A549 (cell line): ENCODE results near the gene ZER1. TPM values are rescaled to one million over a fixed set of nuclear protein-coding genes. Genes with fewer than 3 reads are reported as not detected.

Source experiments
- ATAC-seq, 2 experiments: fragments of 200-7000 bp in 1 of 2; fragments of >200 bp in 1 of 2; cut with Nextera tagmentation in 1 of 2; cut with Tn5 transposase in 1 of 2; 3 replicates each; pipeline versions ENCODE4 v1.8.0 to v1.9.1; 2018 to 2020; ENCODE audit warnings: mild to moderate bottlenecking in 1 of 2, moderate library complexity in 1 of 2
- CTCF ChIA-PET: fragments of 300-600 bp; sonication (Branson Sonifier 250); formaldehyde crosslinking; extraction: SDS; loops from one replicate; lab custom pipeline; 2021; ENCODE audit warnings: antibody characterized with exemption, inconsistent platforms; lab: Yijun Ruan, JAX
- POLR2A ChIA-PET: fragments of 350-600 bp; formaldehyde crosslinking; extraction: SDS; loops from one replicate; lab custom pipeline; 2021; ENCODE audit warnings: antibody characterized with exemption, inconsistent platforms; lab: Yijun Ruan, JAX
- DNase-seq, 2 experiments: peaks; one replicate each; pipeline versions ENCODE4 v3.0.0 to v3.0.0-alpha.2; 2011 to 2016; ENCODE audit warnings: low read depth in 1 of 2, low spot score in 1 of 2
- FAIRE-seq: peaks from 2 replicates; lab custom pipeline; 2011; peaks lifted over from hg19 to GRCh38; lab: Jason Lieb, UNC
- H3K27ac ChIP-seq, 2 experiments: fragments of >200 bp; sonication (Bioruptor Twin); formaldehyde crosslinking; 3 replicates each; pipeline ENCODE4 v1.5.1; 2016 to 2017
- H3K4me1 ChIP-seq: fragments of >200 bp; sonication (Bioruptor Twin); formaldehyde crosslinking; 3 replicates; pipeline ENCODE4 v1.6.1; 2016
- H3K4me2 ChIP-seq: fragments of >200 bp; sonication (Bioruptor Twin); formaldehyde crosslinking; 3 replicates; pipeline ENCODE4 v1.6.1; 2016
- H3K4me3 ChIP-seq: fragments of >200 bp; sonication (Bioruptor Twin); formaldehyde crosslinking; 3 replicates; pipeline ENCODE4 v1.5.1; 2016
- H3K9me3 ChIP-seq: fragments of >200 bp; sonication (Bioruptor Twin); formaldehyde crosslinking; 3 replicates; pipeline ENCODE4 v1.6.1; 2016
- FOXS1 ChIP-seq: fragments of 250-450 bp; sonication (Bioruptor Pico); IDR thresholded peaks from 2 replicates; pipeline ENCODE4 v1.5.0; 2020; ENCODE audit warnings: mild to moderate bottlenecking, moderate library complexity
- HEYL ChIP-seq: fragments of 250-450 bp; sonication (Bioruptor Pico); IDR thresholded peaks from 2 replicates; pipeline ENCODE4 v1.8.0; 2021; ENCODE audit warnings: mild to moderate bottlenecking, moderate library complexity
- HOXA7 ChIP-seq: fragments of 250-450 bp; sonication (Bioruptor Pico); IDR thresholded peaks from 2 replicates; pipeline ENCODE4 v1.5.0; 2020; ENCODE audit warnings: mild to moderate bottlenecking, moderate library complexity
- JUN ChIP-seq, 2 experiments: fragments of >200 bp; sonication (Bioruptor Twin); formaldehyde crosslinking; IDR thresholded peaks; 2 replicates in 1 of 2; 3 replicates in 1 of 2; pipeline ENCODE4 v1.6.1; 2016 to 2017
- MAFK ChIP-seq: fragments of 450-650 bp; IDR thresholded peaks from 2 replicates; pipeline ENCODE4 v1.6.1; 2014; ENCODE audit not compliant: partially characterized antibody
- NPAS2 ChIP-seq: fragments of 250-450 bp; sonication (Bioruptor Pico); IDR thresholded peaks from 2 replicates; pipeline ENCODE4 v1.8.0; 2022; ENCODE audit warnings: mild to moderate bottlenecking, moderate library complexity, borderline replicate concordance
- RAD21 ChIP-seq, 2 experiments: fragments of >200 bp in 1 of 2; sonication (Bioruptor Twin) in 1 of 2; formaldehyde crosslinking in 1 of 2; IDR thresholded peaks in 1 of 2; conservative IDR thresholded peaks in 1 of 2; 2 replicates in 1 of 2; 3 replicates in 1 of 2; pipeline ENCODE4 v1.6.1; 2012 to 2018; ENCODE audit warnings: inconsistent platforms in 1 of 2
- RNF2 ChIP-seq: fragments of 200-600 bp; sonication (generic); IDR thresholded peaks from 2 replicates; pipeline ENCODE4 v1.6.1; 2016; ENCODE audit warnings: low read depth, mild to moderate bottlenecking, antibody characterized with exemption, moderate library complexity, borderline replicate concordance
- SREBF2 ChIP-seq: fragments of 450-650 bp; IDR thresholded peaks from 2 replicates; pipeline ENCODE4 v1.6.1; 2014; ENCODE audit warnings: mild to moderate bottlenecking, moderate library complexity
- ZC3H11A ChIP-seq: fragments of 450-650 bp; IDR thresholded peaks from 2 replicates; pipeline ENCODE4 v1.6.1; 2014; ENCODE audit warnings: antibody characterized with exemption, mild to moderate bottlenecking
- ZFP36 ChIP-seq: fragments of 450-650 bp; IDR thresholded peaks from 2 replicates; pipeline ENCODE4 v1.6.1; 2014; ENCODE audit warnings: borderline replicate concordance; ENCODE audit not compliant: partially characterized antibody
- ZSCAN20 ChIP-seq: fragments of 250-450 bp; sonication (Bioruptor Pico); IDR thresholded peaks from 2 replicates; pipeline ENCODE4 v1.8.0; 2022; ENCODE audit warnings: mild to moderate bottlenecking, moderate library complexity
- WGBS: methylation state at CpG from one replicate; pipeline ENCODE4 v1.1.6; 2017; ENCODE audit errors: missing lambda C conversion rate; 5-methylcytosine and 5-hydroxymethylcytosine counted together
- polyA plus RNA-seq, 4 experiments: library from polyadenylated mRNA; depleted of rRNA in 3 of 4; stranded (reverse); fragments of >200 nt; fragmentation: RNase III in 1 of 4; extraction: RNeasy Plus Mini Kit Qiagen cat#74134 plus additional on column Dnase treatment in 1 of 4; gene quantifications; 2 replicates in 3 of 4; 3 replicates in 1 of 4; pipeline ENCODE4 v1.2.3, GENCODE V29; 2011 to 2017
- TF ChIP-seq, protein P1 (sequence below): IDR thresholded peaks from 2 replicates; pipeline ENCODE4 v1.6.1; 2012; ENCODE audit warnings: low read depth, borderline replicate concordance
- TF ChIP-seq, protein P2 (sequence below): fragments of >200 bp; sonication (Bioruptor Twin); formaldehyde crosslinking; IDR thresholded peaks from 3 replicates; pipeline ENCODE4 v1.5.1; 2016
- TF ChIP-seq, protein P3 (sequence below): fragments of >200 bp; sonication (Bioruptor Twin); formaldehyde crosslinking; IDR thresholded peaks from 2 replicates; pipeline ENCODE4 v1.6.1; 2016
- TF ChIP-seq, protein P4 (sequence below): fragments of 150-350 bp; IDR thresholded peaks from 2 replicates; pipeline ENCODE4 v1.6.1; 2014; ENCODE audit warnings: low read depth, mild to moderate bottlenecking, low read length

Gene ZER1
- polyA plus RNA-seq, 2 of the 4 experiments (the other 2 are of a cell fraction), result 9.1 to 13.4 TPM

DNA sequence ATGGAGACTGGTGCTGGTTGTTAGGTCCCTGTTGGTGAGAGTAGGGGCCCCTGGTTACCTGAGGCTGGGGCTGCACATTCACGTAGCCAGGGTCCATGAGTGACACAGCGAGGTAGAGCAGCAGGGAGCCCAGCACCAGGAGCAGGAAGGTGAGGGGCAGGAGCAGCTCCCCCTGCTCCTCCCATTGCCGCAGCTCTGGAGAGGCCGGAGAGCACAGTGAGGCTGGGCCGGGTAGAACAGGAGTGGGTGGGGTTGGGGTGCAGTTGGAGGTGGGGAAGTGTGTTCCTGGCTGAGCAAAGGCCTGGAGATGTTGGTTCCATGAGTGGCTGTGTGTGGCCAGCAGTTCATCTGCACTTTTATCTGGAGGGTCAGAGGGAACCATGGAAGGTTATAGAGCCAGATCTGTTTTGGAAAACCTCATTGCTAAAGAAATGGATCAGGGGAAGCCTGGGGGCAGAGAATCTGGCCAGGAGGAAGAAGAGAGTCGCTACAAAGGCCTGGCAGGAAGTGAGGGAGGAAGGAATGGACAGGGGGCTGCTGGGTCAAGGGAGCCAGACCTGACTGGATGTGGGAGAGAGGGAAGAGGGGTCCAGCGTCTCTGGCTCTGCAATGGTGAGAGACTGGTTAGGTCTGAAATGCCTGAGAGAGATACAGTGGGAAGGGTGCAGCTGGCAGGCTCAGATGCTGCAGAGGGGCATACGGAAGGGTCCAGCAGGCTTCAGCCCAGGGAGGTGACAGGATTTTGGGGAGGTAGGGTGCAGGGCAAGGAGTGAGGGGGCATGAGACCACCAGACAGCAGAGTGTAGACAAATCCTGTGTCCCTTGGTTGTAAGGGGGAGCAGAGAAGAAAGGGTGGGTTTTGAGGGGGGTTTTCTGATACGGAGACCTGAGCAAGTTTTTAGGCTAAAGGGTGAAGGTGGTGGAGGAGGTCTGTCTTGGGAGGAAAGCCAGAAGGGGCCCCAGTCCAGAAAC, 49.1 kb downstream of the ZER1 start:
- H3K4me3 ChIP-seq, result peak overlapping the region; percentile 81
- DNase-seq (no peak), FAIRE-seq (no peak), ATAC-seq (no peak)
- CTCF ChIA-PET, result no interaction called here
- POLR2A ChIA-PET, result interaction anchor here (0.6 kb wide), 1 partner anchor 249 kb away, joined by 7 read pairs; no protein-coding TSS in a partner anchor
- H3K4me2 ChIP-seq, result peak overlapping the region; percentile 92
- TF ChIP-seq HEYL (no peak), ZC3H11A (no peak), RNF2 (no peak), MAFK (no peak), RAD21 (conservative IDR thresholded peaks at IDR 0.05 in 1 of 2, IDR thresholded peaks at IDR 0.05 in 1 of 2) (no peak)
- TF ChIP-seq, protein P1, sequence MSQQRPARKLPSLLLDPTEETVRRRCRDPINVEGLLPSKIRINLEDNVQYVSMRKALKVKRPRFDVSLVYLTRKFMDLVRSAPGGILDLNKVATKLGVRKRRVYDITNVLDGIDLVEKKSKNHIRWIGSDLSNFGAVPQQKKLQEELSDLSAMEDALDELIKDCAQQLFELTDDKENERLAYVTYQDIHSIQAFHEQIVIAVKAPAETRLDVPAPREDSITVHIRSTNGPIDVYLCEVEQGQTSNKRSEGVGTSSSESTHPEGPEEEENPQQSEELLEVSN, result no peak
- TF ChIP-seq, protein P2, sequence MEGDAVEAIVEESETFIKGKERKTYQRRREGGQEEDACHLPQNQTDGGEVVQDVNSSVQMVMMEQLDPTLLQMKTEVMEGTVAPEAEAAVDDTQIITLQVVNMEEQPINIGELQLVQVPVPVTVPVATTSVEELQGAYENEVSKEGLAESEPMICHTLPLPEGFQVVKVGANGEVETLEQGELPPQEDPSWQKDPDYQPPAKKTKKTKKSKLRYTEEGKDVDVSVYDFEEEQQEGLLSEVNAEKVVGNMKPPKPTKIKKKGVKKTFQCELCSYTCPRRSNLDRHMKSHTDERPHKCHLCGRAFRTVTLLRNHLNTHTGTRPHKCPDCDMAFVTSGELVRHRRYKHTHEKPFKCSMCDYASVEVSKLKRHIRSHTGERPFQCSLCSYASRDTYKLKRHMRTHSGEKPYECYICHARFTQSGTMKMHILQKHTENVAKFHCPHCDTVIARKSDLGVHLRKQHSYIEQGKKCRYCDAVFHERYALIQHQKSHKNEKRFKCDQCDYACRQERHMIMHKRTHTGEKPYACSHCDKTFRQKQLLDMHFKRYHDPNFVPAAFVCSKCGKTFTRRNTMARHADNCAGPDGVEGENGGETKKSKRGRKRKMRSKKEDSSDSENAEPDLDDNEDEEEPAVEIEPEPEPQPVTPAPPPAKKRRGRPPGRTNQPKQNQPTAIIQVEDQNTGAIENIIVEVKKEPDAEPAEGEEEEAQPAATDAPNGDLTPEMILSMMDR, result no peak
- no peaks in the 10 kb centered on the region for H3K9me3 ChIP-seq
- peaks cover 14% of the 10 kb centered on the region for H3K4me1 ChIP-seq
- H3K27ac ChIP-seq, result peak overlapping the region; percentile 85 to 91
- WGBS, result 76% methylated on average over 8 of the region's 9 CpGs

DNA sequence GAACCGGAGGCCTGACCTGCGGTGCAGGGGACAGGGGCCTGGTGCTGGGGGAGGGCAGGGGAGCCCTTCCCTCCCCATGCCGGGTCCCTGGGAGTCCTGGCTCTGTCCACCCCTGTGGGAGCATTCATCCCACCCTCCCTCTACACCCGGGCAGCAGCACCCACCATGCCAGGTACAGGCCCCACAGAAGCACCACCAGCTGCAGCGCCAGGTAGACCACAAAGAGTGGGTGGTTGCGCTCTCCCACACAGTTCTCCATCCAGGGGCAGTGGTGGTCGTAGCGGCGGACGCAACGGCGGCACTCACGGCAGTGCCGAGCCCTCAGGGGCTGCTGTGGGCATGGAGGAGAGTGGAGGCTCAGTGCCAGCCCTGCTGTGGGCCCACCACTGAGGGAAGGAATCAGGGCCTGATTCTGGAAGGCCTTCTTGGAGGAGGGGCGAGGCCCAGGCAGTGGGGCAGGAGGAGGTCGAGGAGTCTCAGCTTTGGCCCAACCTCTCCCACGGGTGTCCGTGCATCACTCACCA, 50.2 kb downstream of the ZER1 start:
- no peak for FAIRE-seq
- H3K4me1 ChIP-seq, result peaks cover 14% of the 10 kb centered on the region
- POLR2A ChIA-PET, result no interaction called here
- H3K9me3 ChIP-seq, result no peaks in the 10 kb centered on the region
- 83% methylated on average over 3 of the region's 18 CpGs for WGBS
- H3K27ac ChIP-seq, result no peak overlapping the region
- CTCF ChIA-PET, result interaction anchor here (1.1 kb wide), 1 partner anchor 19 kb away, joined by 4 read pairs; the partner anchor contains the start of gene PKN3
- ATAC-seq, result no peak
- TF ChIP-seq, protein P3, sequence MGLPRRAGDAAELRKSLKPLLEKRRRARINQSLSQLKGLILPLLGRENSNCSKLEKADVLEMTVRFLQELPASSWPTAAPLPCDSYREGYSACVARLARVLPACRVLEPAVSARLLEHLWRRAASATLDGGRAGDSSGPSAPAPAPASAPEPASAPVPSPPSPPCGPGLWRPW, result no peak
- no peak for TF ChIP-seq ZSCAN20 (CRISPR knock-in tag)
- TF ChIP-seq ZFP36, result no peak
- no peak for TF ChIP-seq SREBF2
- no peak for TF ChIP-seq JUN (IDR thresholded peaks at IDR 0.05)
- TF ChIP-seq HOXA7, result no peak
- TF ChIP-seq, protein P4, sequence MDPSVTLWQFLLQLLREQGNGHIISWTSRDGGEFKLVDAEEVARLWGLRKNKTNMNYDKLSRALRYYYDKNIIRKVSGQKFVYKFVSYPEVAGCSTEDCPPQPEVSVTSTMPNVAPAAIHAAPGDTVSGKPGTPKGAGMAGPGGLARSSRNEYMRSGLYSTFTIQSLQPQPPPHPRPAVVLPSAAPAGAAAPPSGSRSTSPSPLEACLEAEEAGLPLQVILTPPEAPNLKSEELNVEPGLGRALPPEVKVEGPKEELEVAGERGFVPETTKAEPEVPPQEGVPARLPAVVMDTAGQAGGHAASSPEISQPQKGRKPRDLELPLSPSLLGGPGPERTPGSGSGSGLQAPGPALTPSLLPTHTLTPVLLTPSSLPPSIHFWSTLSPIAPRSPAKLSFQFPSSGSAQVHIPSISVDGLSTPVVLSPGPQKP, result no peak
- no peak for TF ChIP-seq NPAS2 (CRISPR knock-in tag)
- no peak for TF ChIP-seq FOXS1 (CRISPR knock-in tag)
- DNase-seq, result no peak
- H3K4me3 ChIP-seq, result no peak overlapping the region
- H3K4me2 ChIP-seq, result no peak overlapping the region
